Endothelial cell of umbilical vein (primary cell): ENCODE measurements around the gene UHMK1. TPM values are rescaled to one million over a fixed set of nuclear protein-coding genes. Genes with fewer than 3 reads are reported as not detected.
A peak's percentile ranks its signal among the peaks of the same experiment; 100 is the strongest.

Experiments used
- BruUV-seq: library from RNA; stranded (reverse); fragments of 400-500 nt; replicated peaks from 2 replicates; lab custom pipeline; 2021; lab: Mats Ljungman, UMichigan
- CTCF ChIA-PET: fragments of 300-600, 350-600 bp; sonication (Branson Sonifier 250); formaldehyde crosslinking; loops from one replicate; lab custom pipeline; 2021; ENCODE audit warnings: antibody characterized with exemption, inconsistent platforms; lab: Charles Lee
- POLR2A ChIA-PET: fragments of 300-600, 350-600 bp; sonication (Branson Sonifier 250); formaldehyde crosslinking; loops from one replicate; lab custom pipeline; 2021; ENCODE audit warnings: antibody characterized with exemption, inconsistent platforms; lab: Charles Lee
- DNase-seq: peaks from one replicate; pipeline ENCODE4 v3.0.0-alpha.2; 2011; ENCODE audit warnings: low read depth, low spot score
- FAIRE-seq: peaks from 2 replicates; lab custom pipeline; 2011; peaks lifted over from hg19 to GRCh38; lab: Jason Lieb, UNC
- H2AFZ ChIP-seq: 2 replicates; pipeline ENCODE4 v1.6.0; 2012; ENCODE audit warnings: low read depth, low read length, control low read depth, inconsistent platforms
- H3K27ac ChIP-seq: 2 replicates; pipeline ENCODE4 v1.5.1; 2011; ENCODE audit warnings: low read depth, mild to moderate bottlenecking, control low read depth, low read length, moderate library complexity; ENCODE audit not compliant: insufficient read depth
- H3K27me3 ChIP-seq, 2 experiments: 2 replicates each; pipeline versions ENCODE4 v1.6.0 to v1.6.1; 2011; ENCODE audit warnings: low read length in 2 of 2, mixed read lengths in 1 of 2; ENCODE audit not compliant: control insufficient read depth in 2 of 2, insufficient read depth in 2 of 2
- H3K36me3 ChIP-seq, 2 experiments: 2 replicates in 1 of 2; 3 replicates in 1 of 2; pipeline ENCODE4 v1.5.1; 2011; ENCODE audit warnings: low read length in 2 of 2, mild to moderate bottlenecking in 1 of 2, moderate library complexity in 1 of 2; ENCODE audit not compliant: control insufficient read depth in 2 of 2, insufficient read depth in 2 of 2; ENCODE audit errors: extremely low read depth in 1 of 2
- H3K4me1 ChIP-seq: 3 replicates; pipeline ENCODE4 v1.5.1; 2011; ENCODE audit warnings: mild to moderate bottlenecking, low read length; ENCODE audit not compliant: control insufficient read depth, insufficient read depth; ENCODE audit errors: extremely low read depth
- H3K4me2 ChIP-seq: 2 replicates; pipeline ENCODE4 v1.6.1; 2011; ENCODE audit warnings: low read length, control low read depth, mixed read lengths; ENCODE audit not compliant: insufficient read depth
- H3K4me3 ChIP-seq, 3 experiments: fragments of 200-600 bp in 1 of 3; sonication (generic), shearing (Covaris generic) in 1 of 3; replicated peaks in 1 of 3; 2 replicates each; pipeline ENCODE4 v1.5.1; 2011 to 2016; ENCODE audit warnings: control low read depth in 3 of 3, low read length in 3 of 3, mild to moderate bottlenecking in 2 of 3, inconsistent platforms in 1 of 3, low read depth in 1 of 3, moderate library complexity in 1 of 3; ENCODE audit not compliant: insufficient read depth in 1 of 3
- H3K79me2 ChIP-seq: 2 replicates; pipeline ENCODE4 v1.6.0; 2012; ENCODE audit warnings: low read length, inconsistent platforms; ENCODE audit not compliant: control insufficient read depth, insufficient read depth
- H3K9ac ChIP-seq: replicated peaks from 2 replicates; pipeline ENCODE3; 2011; ENCODE audit warnings: low read length, control low read depth; ENCODE audit not compliant: insufficient read depth; ENCODE audit errors: extremely low read depth
- H3K9me1 ChIP-seq: replicated peaks from 3 replicates; pipeline ENCODE4 v1.6.0; 2011; ENCODE audit warnings: mild to moderate bottlenecking, low read length; ENCODE audit not compliant: control insufficient read depth, insufficient read depth; ENCODE audit errors: extremely low read depth
- H3K9me3 ChIP-seq: replicated peaks from 2 replicates; pipeline ENCODE4 v1.5.1; 2012; ENCODE audit warnings: low read length, inconsistent platforms; ENCODE audit not compliant: control insufficient read depth, insufficient read depth
- H4K20me1 ChIP-seq: replicated peaks from 2 replicates; pipeline ENCODE3; 2011; ENCODE audit warnings: mild to moderate bottlenecking, low read length; ENCODE audit not compliant: control insufficient read depth, insufficient read depth; ENCODE audit errors: extremely low read depth
- EZH2 ChIP-seq: IDR thresholded peaks from 2 replicates; pipeline ENCODE4 v1.6.1; 2012; ENCODE audit warnings: borderline replicate concordance, low read depth, mild to moderate bottlenecking, moderate library complexity, low read length, inconsistent platforms; ENCODE audit not compliant: severe bottlenecking
- FOS ChIP-seq: IDR thresholded peaks from 2 replicates; pipeline ENCODE4 v1.6.1; 2011; ENCODE audit warnings: mild to moderate bottlenecking, low read length, moderate library complexity, borderline replicate concordance; ENCODE audit not compliant: insufficient read depth
- GATA2 ChIP-seq: IDR thresholded peaks from 2 replicates; pipeline ENCODE4 v1.7.0; 2011; ENCODE audit warnings: low read depth, mild to moderate bottlenecking, moderate library complexity, mixed read lengths, low read length; ENCODE audit not compliant: insufficient read length, insufficient read depth
- JUN ChIP-seq: IDR thresholded peaks from 2 replicates; pipeline ENCODE4 v1.6.1; 2011; ENCODE audit warnings: borderline replicate concordance, low read depth; ENCODE audit not compliant: insufficient read length, insufficient read depth
- MYC ChIP-seq: IDR thresholded peaks from one replicate; pipeline ENCODE4 v1.6.1; 2011; ENCODE audit warnings: mild to moderate bottlenecking, low read depth, low read length
- POLR2A ChIP-seq: IDR thresholded peaks from 2 replicates; pipeline ENCODE4 v1.6.1; 2012; ENCODE audit warnings: low read depth, mild to moderate bottlenecking, control low read depth, low read length
- POLR2AphosphoS5 ChIP-seq: IDR thresholded peaks from 2 replicates; pipeline ENCODE4 v1.6.1; 2012; ENCODE audit warnings: low read depth, mild to moderate bottlenecking, control low read depth, low read length, moderate library complexity; ENCODE audit not compliant: insufficient read depth
- dilution Hi-C: fragments of 300-500 bp; cut with MboI; formaldehyde crosslinking; loops from one replicate; pipeline ENCODE4 v1.15.0; 2019; ENCODE audit warnings: low sequenced_read_pairs; ENCODE audit not compliant: extremely low pct_ligation_motif_present
- intact Hi-C: fragments of 100-400 bp; cut with micrococcal nuclease; formaldehyde crosslinking; loops from one replicate; pipeline ENCODE4 v1.10.0; 2022
- polyA plus RNA-seq, 4 experiments: library from polyadenylated mRNA; depleted of rRNA in 3 of 4; stranded (reverse) in 3 of 4; unstranded in 1 of 4; fragments of >200 nt; gene quantifications; 2 replicates each; pipeline versions ENCODE4 v1.2.1 to v1.2.3, GENCODE V29; 2011 to 2012; ENCODE audit warnings: missing spikeins in 1 of 4
- total RNA-seq: library from RNA; stranded (reverse); gene quantifications from 2 replicates; pipeline ENCODE4 v1.2.3, GENCODE V29; 2021
- TF ChIP-seq, protein P1 (sequence below): IDR thresholded peaks from 2 replicates; pipeline ENCODE4 v1.6.1; 2011; ENCODE audit not compliant: insufficient read depth, insufficient read length
- TF ChIP-seq, protein P2 (sequence below), 2 donors: IDR thresholded peaks; 1 replicate in 1 of 2; 2 replicates in 1 of 2; pipeline ENCODE4 v1.5.1; 2011; ENCODE audit warnings: low read length in 2 of 2, mild to moderate bottlenecking in 2 of 2, moderate library complexity in 2 of 2, control low read depth in 1 of 2, inconsistent platforms in 1 of 2, low read depth in 1 of 2; ENCODE audit not compliant: insufficient read depth in 1 of 2; ENCODE audit errors: extremely low read depth in 1 of 2

Gene UHMK1
- total and polyA plus RNA-seq, 2 donors (not counting 3 experiments of a cell fraction or from before 2014, with no cell fraction given) = 9.2 to 35.0 TPM

DNA sequence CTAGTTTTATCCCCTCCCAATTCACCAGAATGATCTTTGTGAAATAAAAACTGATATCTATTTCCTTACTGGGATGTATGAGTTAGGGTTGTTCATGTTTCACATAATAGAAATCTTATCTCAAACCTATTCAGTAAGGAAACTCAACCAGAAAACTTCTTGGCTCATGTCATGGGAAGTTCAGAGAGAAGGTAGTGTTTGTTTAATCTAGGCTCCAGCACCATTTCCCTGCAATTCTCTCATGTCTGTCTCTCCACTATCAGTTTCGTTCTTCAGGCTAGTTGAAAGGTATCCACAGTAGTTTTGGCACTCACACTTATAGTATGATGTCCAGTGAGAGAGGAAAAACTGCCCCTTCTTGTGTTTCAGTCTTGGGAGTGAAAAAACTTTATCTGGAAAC, 34.6 kb upstream of the UHMK1 start:
- H3K79me2 ChIP-seq = no peaks in the 10 kb centered on the region
- FAIRE-seq = no peak
- H3K9me1 ChIP-seq = no peaks in the 10 kb centered on the region
- dilution Hi-C loops (no loop called here), intact Hi-C loops (no loop called here)
- DNase-seq = peak; percentile 26
- H3K9ac ChIP-seq = no peak overlapping the region
- ChIA-PET POLR2A (no interaction called here), CTCF (no interaction called here)
- no peak overlapping the region for H3K4me3 ChIP-seq
- TF ChIP-seq GATA2 = no peak
- TF ChIP-seq MYC = no peak
- TF ChIP-seq, protein P1, sequence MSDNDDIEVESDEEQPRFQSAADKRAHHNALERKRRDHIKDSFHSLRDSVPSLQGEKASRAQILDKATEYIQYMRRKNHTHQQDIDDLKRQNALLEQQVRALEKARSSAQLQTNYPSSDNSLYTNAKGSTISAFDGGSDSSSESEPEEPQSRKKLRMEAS = no peak
- no peak for TF ChIP-seq POLR2A
- no peak for TF ChIP-seq FOS
- no peak for TF ChIP-seq POLR2AphosphoS5
- TF ChIP-seq EZH2 = no peak
- TF ChIP-seq, protein P2, sequence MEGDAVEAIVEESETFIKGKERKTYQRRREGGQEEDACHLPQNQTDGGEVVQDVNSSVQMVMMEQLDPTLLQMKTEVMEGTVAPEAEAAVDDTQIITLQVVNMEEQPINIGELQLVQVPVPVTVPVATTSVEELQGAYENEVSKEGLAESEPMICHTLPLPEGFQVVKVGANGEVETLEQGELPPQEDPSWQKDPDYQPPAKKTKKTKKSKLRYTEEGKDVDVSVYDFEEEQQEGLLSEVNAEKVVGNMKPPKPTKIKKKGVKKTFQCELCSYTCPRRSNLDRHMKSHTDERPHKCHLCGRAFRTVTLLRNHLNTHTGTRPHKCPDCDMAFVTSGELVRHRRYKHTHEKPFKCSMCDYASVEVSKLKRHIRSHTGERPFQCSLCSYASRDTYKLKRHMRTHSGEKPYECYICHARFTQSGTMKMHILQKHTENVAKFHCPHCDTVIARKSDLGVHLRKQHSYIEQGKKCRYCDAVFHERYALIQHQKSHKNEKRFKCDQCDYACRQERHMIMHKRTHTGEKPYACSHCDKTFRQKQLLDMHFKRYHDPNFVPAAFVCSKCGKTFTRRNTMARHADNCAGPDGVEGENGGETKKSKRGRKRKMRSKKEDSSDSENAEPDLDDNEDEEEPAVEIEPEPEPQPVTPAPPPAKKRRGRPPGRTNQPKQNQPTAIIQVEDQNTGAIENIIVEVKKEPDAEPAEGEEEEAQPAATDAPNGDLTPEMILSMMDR (IDR thresholded peaks at IDR 0.05; ENCODE audit: extremely low read depth in 1 of 2, insufficient read depth in 1 of 2, low read depth in 1 of 2, low read length in 2 of 2) = no peak
- no peak for TF ChIP-seq JUN
- H2AFZ ChIP-seq = no peak overlapping the region
- no peaks in the 10 kb centered on the region for H3K4me1 ChIP-seq
- H3K27ac ChIP-seq = no peak overlapping the region
- H3K4me2 ChIP-seq = no peak overlapping the region
- no TSS peak for BruUV-seq
- no peaks in the 10 kb centered on the region for H3K9me3 ChIP-seq
- no peaks in the 10 kb centered on the region for H4K20me1 ChIP-seq
- H3K36me3 ChIP-seq = no peaks in the 10 kb centered on the region
- no peaks in the 10 kb centered on the region for H3K27me3 ChIP-seq
